ENCODE data around the gene RASGRP1.
A peak's percentile ranks its signal among the peaks of the same experiment; 100 is the strongest.

RASGRP1 gene

DNA sequence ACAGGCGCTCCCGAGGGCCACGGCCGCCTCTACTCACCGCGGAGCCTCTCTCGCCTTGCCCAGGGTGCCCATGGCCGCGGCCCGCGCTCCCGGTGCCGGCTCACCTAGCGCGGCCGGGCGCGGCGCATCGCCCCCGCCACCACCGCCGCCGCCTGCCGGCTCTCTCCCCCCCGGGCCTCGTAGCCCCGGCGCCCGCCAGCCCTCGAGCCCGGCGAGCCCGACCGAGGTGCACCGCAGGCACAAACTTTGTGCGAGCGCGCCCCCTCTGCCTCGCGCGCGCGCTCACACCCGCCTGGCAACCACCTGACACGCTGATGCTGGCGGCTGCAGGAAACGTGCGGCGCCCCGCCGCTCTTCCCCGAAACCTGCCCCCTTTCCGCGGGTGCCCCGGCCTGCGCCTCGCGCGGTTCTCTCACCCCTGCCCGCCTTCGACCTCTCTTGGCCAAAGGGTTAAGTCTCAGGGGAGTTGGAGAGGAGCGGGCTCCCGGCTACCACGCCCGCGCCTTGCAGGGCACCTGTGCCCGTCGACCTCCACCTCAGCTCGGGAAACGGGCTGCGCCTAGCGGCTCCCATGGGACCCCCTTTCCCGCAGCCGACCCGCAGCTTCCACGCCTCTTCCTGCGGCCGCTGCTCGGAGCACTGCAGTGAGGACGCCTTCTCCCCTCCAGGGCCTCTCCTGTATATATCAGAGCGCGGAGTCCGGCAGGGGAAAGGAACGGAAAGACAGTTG lies at the start of gene RASGRP1:
Gene RASGRP1, minus strand, starts transcription at position 258 of the 730 bp plus-strand sequence. Its CDS starts 186 bp downstream, at position 72.
- peaks cover 48% of the 10 kb centered on the region for H3K27me3 ChIP-seq (ENCODE audit: control insufficient read depth, insufficient read depth, low read length)
- H3K27ac ChIP-seq (ENCODE audit: low read depth, low read length): no peak within 1 kb of the TSS
- peak within 1 kb of the TSS; percentile 67 for H3K9ac ChIP-seq (ENCODE audit: low read length)
- H3K9me3 ChIP-seq (ENCODE audit: control insufficient read depth, insufficient read depth, low read depth, low read length): no peaks in the 10 kb centered on the region
- peaks cover 9% of the 10 kb centered on the region; the same call in 1 of the 2 replicates for H3K4me1 ChIP-seq (ENCODE audit: control insufficient read depth, insufficient read depth, low read length)
- no peaks in the 10 kb centered on the region for H3K36me3 ChIP-seq (ENCODE audit: control insufficient read depth, insufficient read depth, low read length)
- H3K4me3 ChIP-seq (ENCODE audit: low read depth, low read length): peak within 1 kb of the TSS; percentile 62

DNA sequence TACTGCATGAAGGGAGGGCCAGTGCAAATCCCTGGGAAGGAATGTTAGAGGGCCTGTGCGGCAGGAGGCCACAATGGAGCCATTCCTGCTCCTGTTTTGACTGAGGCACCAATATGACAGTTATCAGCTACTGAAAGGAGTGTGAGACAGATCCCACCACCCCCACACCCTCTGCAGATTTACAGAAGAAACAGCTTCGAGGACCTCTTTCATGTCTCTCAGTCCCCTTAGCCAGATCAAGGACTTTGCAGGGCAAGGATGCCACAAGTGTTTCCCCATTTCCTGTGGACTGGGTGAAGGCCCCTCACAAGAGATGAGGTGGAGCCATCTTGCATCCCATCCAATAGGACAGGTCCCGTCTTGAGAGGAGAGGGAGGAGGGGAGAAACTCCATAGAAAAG lies 48.5 kb upstream of the RASGRP1 start:
- Histone ChIP-seq H3K4me1 (ENCODE audit: control insufficient read depth, insufficient read depth, low read length) (peaks cover 10% of the 10 kb centered on the region), H3K27ac (ENCODE audit: low read depth, low read length) (no peak overlapping the region), H3K9ac (ENCODE audit: low read length) (no peak overlapping the region), H3K4me3 (ENCODE audit: low read depth, low read length) (no peak overlapping the region), H3K36me3 (ENCODE audit: control insufficient read depth, insufficient read depth, low read length) (no peaks in the 10 kb centered on the region), H3K27me3 (ENCODE audit: control insufficient read depth, insufficient read depth, low read length) (no peaks in the 10 kb centered on the region), H3K9me3 (ENCODE audit: control insufficient read depth, insufficient read depth, low read depth, low read length) (no peaks in the 10 kb centered on the region)

DNA sequence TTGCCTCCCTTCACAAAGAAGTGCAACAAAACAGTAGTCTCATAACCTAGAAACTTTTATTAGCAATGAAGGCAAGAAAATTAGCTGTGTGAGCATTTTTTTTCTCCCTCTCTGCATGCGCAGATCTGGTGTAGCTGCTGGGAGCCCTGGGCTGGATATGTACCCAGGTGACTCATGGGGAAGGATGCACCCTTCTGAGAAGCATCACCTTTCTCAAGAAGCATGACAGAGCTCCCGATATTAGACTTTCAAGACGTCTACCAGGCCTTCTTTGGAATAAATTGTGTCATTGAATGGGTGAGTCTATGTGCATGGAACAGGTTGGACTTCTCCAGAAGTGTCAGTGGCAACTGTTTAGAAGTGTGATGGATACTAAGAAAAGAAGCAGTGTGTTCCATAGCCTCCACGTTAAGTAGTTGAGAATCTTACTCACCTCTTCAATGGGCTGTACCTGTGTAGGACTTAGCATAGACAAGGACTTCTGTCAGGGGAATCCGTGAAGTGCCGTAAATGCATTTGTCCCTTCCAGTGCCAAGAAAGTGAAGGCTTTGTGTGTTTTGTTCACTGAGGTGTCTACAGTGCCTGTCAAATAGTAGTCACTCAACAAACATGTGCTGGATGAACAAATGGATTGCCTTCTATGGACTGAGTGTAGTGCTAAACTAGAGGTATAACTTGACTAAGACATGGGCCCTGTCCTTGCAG lies 47.7 kb upstream of the RASGRP1 start:
- H3K27ac ChIP-seq (ENCODE audit: low read depth, low read length): no peak overlapping the region
- H3K4me3 ChIP-seq (ENCODE audit: low read depth, low read length): no peak overlapping the region
- H3K27me3 ChIP-seq (ENCODE audit: control insufficient read depth, insufficient read depth, low read length): no peaks in the 10 kb centered on the region
- H3K4me1 ChIP-seq (ENCODE audit: control insufficient read depth, insufficient read depth, low read length): peaks cover 10% of the 10 kb centered on the region
- H3K9me3 ChIP-seq (ENCODE audit: control insufficient read depth, insufficient read depth, low read depth, low read length): no peaks in the 10 kb centered on the region
- H3K36me3 ChIP-seq (ENCODE audit: control insufficient read depth, insufficient read depth, low read length): no peaks in the 10 kb centered on the region
- H3K9ac ChIP-seq (ENCODE audit: low read length): no peak overlapping the region

DNA sequence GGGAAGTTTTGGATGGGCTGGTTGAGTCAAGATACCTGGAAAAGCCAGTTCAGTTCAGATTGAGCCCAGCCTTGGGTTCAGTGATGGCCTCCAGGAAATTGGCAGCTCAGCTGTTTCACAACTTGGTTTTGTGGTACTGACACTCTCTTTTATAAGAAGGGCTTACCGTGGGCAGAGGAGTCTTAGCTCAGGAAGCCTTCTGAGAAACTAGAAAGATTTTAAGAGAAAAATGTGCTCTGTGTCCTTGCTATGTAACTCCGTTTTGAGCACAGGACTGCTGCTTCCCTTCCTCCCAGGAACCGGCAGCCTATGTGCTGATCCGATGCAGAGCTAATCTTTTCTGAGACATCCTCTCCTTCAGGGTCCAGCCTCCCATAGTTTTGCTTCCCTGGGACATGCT lies 46.6 kb upstream of the RASGRP1 start:
- H3K27ac ChIP-seq (ENCODE audit: low read depth, low read length): no peak overlapping the region
- no peaks in the 10 kb centered on the region for H3K36me3 ChIP-seq (ENCODE audit: control insufficient read depth, insufficient read depth, low read length)
- no peak overlapping the region for H3K9ac ChIP-seq (ENCODE audit: low read length)
- peaks cover 10% of the 10 kb centered on the region for H3K4me1 ChIP-seq (ENCODE audit: control insufficient read depth, insufficient read depth, low read length)
- H3K4me3 ChIP-seq (ENCODE audit: low read depth, low read length): no peak overlapping the region
- H3K27me3 ChIP-seq (ENCODE audit: control insufficient read depth, insufficient read depth, low read length): no peaks in the 10 kb centered on the region
- H3K9me3 ChIP-seq (ENCODE audit: control insufficient read depth, insufficient read depth, low read depth, low read length): no peaks in the 10 kb centered on the region

DNA sequence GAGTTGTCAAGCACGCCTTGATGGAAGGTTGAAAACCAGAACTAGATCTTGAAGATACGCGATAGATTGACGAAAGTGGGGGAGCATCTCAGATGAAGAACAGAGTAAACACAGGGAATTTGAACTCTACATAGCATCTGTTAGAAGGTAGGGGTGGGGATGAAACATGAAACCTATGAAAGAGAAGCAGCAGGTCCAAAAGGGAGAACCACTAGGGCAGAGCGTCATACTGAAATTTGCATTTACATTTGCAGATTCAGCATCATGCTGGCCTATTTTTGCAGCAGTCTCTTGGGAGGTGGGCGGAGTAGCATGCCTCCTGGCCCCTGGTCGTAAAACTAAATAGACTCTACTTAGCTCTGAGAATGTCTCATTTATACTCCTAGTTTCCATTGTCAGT lies 46.1 kb upstream of the RASGRP1 start:
- no peaks in the 10 kb centered on the region for H3K27me3 ChIP-seq (ENCODE audit: control insufficient read depth, insufficient read depth, low read length)
- no peak overlapping the region for H3K4me3 ChIP-seq (ENCODE audit: low read depth, low read length)
- peaks cover 10% of the 10 kb centered on the region for H3K4me1 ChIP-seq (ENCODE audit: control insufficient read depth, insufficient read depth, low read length)
- no peak overlapping the region for H3K27ac ChIP-seq (ENCODE audit: low read depth, low read length)
- no peak overlapping the region for H3K9ac ChIP-seq (ENCODE audit: low read length)
- no peaks in the 10 kb centered on the region for H3K36me3 ChIP-seq (ENCODE audit: control insufficient read depth, insufficient read depth, low read length)
- no peaks in the 10 kb centered on the region for H3K9me3 ChIP-seq (ENCODE audit: control insufficient read depth, insufficient read depth, low read depth, low read length)

DNA sequence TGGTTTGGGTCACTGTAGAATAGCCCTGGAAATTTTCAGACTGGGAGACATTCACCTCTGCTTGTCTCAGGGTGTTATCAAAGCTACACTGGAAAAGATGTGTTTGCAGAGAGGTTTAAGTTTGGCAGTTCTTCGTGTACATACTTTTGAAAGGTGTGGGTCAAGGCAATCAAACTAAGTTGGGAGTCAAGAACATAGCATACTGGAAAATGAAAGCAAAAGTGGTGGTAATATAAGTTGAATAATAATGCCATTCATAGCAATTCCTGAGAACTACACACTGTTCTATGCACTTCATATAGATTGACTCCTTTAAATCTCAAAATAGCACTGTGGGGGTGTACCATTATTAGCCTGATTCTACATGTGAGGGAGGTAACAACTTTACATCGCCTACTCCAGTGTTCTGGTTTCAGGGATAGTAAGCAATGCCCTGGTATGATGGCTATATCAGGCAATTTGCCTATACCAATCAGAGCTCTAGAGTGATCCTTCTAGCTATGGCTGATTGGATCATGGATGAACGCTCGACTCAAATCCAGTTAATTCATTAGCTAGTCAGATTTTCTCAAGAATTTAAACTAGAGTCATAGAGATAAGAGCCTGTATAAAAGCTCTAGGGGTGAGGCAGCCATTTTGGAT lies 44.6 kb upstream of the RASGRP1 start:
- Histone ChIP-seq H3K4me3 (ENCODE audit: low read depth, low read length) (no peak overlapping the region), H3K27ac (ENCODE audit: low read depth, low read length) (no peak overlapping the region)

DNA sequence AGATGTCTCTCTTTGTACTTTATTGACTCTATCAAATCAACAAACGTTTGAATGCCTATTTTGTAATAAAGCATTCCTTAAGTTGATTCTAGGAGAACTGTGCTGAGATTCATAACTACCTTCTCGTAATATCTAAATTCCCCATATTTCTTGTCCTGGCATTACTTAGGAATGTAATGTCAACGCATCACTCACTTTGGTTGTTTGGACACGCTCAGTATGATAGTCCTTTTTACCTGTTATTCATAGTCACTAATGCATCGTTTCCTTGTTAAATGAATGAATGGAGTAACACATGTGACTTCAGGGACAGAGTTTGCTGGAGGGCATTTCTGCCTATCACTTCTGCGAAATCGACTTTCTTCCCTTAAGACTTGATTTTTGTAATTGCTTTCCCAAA lies 44.1 kb upstream of the RASGRP1 start:
- no peak overlapping the region for H3K4me3 ChIP-seq (ENCODE audit: low read depth, low read length)
- no peaks in the 10 kb centered on the region for H3K36me3 ChIP-seq (ENCODE audit: control insufficient read depth, insufficient read depth, low read length)
- H3K27ac ChIP-seq (ENCODE audit: low read depth, low read length): no peak overlapping the region
- H3K27me3 ChIP-seq (ENCODE audit: control insufficient read depth, insufficient read depth, low read length): no peaks in the 10 kb centered on the region
- H3K4me1 ChIP-seq (ENCODE audit: control insufficient read depth, insufficient read depth, low read length): peaks cover 10% of the 10 kb centered on the region
- H3K9me3 ChIP-seq (ENCODE audit: control insufficient read depth, insufficient read depth, low read depth, low read length): no peaks in the 10 kb centered on the region
- no peak overlapping the region for H3K9ac ChIP-seq (ENCODE audit: low read length)

More for the DNA sequence above, 44.6 kb upstream of the RASGRP1 start:
- H3K4me1 ChIP-seq (ENCODE audit: control insufficient read depth, insufficient read depth, low read length): peaks cover 10% of the 10 kb centered on the region
- H3K9ac ChIP-seq (ENCODE audit: low read length): no peak overlapping the region
- H3K27me3 ChIP-seq (ENCODE audit: control insufficient read depth, insufficient read depth, low read length): no peaks in the 10 kb centered on the region
- no peaks in the 10 kb centered on the region for H3K9me3 ChIP-seq (ENCODE audit: control insufficient read depth, insufficient read depth, low read depth, low read length)
- no peaks in the 10 kb centered on the region for H3K36me3 ChIP-seq (ENCODE audit: control insufficient read depth, insufficient read depth, low read length)

DNA sequence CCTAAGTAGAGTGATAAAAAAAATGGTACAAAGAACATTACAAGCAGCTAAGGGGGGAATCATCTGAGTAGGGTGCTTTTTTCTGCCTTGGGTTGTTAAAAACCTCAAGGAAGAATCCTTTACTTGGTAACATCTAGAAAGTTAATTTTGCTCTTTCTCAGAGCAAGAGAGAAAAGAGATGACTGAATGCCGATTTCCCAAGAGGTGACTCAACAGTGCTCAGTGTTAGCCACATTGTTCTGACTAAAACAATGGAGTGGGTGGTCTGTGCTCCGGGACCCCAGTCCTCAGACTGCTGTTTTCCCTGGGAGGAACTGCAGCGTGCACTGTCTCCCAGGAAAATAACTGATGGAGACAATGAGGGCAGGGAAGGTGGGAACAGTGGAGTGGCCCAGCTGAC lies 41.1 kb upstream of the RASGRP1 start:
- Histone ChIP-seq H3K36me3 (ENCODE audit: control insufficient read depth, insufficient read depth, low read length) (no peaks in the 10 kb centered on the region), H3K4me3 (ENCODE audit: low read depth, low read length) (no peak overlapping the region), H3K9me3 (ENCODE audit: control insufficient read depth, insufficient read depth, low read depth, low read length) (no peaks in the 10 kb centered on the region), H3K27me3 (ENCODE audit: control insufficient read depth, insufficient read depth, low read length) (no peaks in the 10 kb centered on the region), H3K4me1 (ENCODE audit: control insufficient read depth, insufficient read depth, low read length) (peaks cover 3% of the 10 kb centered on the region; the same call in 1 of the 2 replicates), H3K27ac (ENCODE audit: low read depth, low read length) (no peak overlapping the region), H3K9ac (ENCODE audit: low read length) (no peak overlapping the region)

DNA sequence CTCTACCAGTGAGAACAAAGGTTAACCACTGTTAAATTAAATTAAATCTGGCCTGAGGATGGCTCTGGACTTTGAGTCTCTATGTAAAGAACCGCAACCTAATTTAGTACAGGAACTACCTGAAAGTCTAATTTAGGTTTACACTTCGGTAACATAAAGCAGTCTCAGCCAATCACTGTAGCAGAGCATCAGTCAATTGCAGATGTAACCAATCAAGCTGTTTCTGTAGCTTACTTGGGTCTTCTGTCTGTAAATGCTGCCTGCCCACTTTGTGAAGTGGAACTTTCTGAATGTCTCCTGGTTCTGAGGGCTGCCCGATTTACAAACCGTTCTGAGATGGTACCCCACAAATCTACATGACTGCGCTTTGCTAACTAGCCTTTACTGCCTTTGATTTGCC lies 39.1 kb upstream of the RASGRP1 start:
- no peak overlapping the region for H3K4me3 ChIP-seq (ENCODE audit: low read depth, low read length)
- H3K9me3 ChIP-seq (ENCODE audit: control insufficient read depth, insufficient read depth, low read depth, low read length): no peaks in the 10 kb centered on the region
- H3K27me3 ChIP-seq (ENCODE audit: control insufficient read depth, insufficient read depth, low read length): no peaks in the 10 kb centered on the region
- no peak overlapping the region for H3K9ac ChIP-seq (ENCODE audit: low read length)
- H3K27ac ChIP-seq (ENCODE audit: low read depth, low read length): no peak overlapping the region
- no peaks in the 10 kb centered on the region for H3K4me1 ChIP-seq (ENCODE audit: control insufficient read depth, insufficient read depth, low read length)
- H3K36me3 ChIP-seq (ENCODE audit: control insufficient read depth, insufficient read depth, low read length): no peaks in the 10 kb centered on the region

DNA sequence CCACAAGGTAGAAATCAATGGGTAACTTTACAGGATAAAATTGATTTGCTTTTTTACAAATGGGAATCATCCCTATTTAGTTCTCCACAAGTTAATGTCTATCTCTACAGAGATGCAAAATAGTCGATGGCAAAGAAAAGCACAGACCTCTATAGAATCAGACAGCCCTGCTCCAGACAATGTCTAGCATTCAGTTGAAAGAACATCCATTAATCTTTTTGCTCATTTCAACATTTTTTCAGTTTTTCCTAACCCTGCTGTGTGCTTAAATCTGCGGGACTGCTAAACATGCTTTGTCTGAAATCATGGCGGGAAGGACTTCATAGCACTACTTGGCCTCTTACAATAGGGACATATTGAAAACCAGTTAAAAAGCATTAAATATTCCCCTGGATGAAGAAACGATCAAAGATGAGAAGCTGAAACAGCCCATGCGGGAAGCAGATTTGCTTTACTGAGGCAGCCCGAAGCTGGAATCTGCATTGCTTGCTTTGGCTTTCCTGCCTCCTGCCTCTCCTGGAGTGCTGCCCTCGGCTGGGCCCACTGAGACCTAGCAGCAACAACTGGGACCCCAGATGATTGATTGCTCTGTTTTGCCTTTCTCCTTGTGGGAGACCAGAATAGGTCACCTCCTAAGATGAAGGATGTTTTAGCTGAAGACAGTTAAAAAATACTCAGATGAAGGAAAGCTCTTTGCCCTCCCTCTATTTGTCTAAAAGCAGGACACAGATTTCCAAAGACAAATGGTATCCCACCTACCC lies 38.5 kb upstream of the RASGRP1 start:
- H3K4me1 ChIP-seq (ENCODE audit: control insufficient read depth, insufficient read depth, low read length): no peaks in the 10 kb centered on the region
- H3K27me3 ChIP-seq (ENCODE audit: control insufficient read depth, insufficient read depth, low read length): no peaks in the 10 kb centered on the region
- no peak overlapping the region for H3K27ac ChIP-seq (ENCODE audit: low read depth, low read length)
- H3K9me3 ChIP-seq (ENCODE audit: control insufficient read depth, insufficient read depth, low read depth, low read length): no peaks in the 10 kb centered on the region
- H3K36me3 ChIP-seq (ENCODE audit: control insufficient read depth, insufficient read depth, low read length): no peaks in the 10 kb centered on the region
- no peak overlapping the region for H3K4me3 ChIP-seq (ENCODE audit: low read depth, low read length)
- no peak overlapping the region for H3K9ac ChIP-seq (ENCODE audit: low read length)

Measured in HUES6 (cell line).